Omental fat pad (tissue), 4 donors: ENCODE results near the gene SPACDR. TPM values are rescaled to one million over a fixed set of nuclear protein-coding genes. Genes with fewer than 3 reads are reported as not detected.

Experiments
- ATAC-seq: fragments of 150-250 bp; one replicate; pipeline ENCODE4 v1.9.1; 2016; ENCODE audit warnings: mild to moderate bottlenecking, moderate library complexity; ENCODE audit not compliant: low FRiP score
- DNase-seq: peaks from one replicate; pipeline ENCODE4 v3.0.0-alpha.2; 2019; ENCODE audit warnings: low spot score
- CTCF ChIP-seq, 3 donors: fragments of 450-650 bp; IDR thresholded peaks; one replicate each; pipeline ENCODE4 v1.5.1; 2016 to 2017; ENCODE audit warnings: antibody characterized with exemption in 3 of 3, mild to moderate bottlenecking in 3 of 3, moderate library complexity in 2 of 3
- total RNA-seq, 4 donors: library from RNA; depleted of rRNA; stranded (reverse); fragments of >200 nt; gene quantifications; one replicate each; pipeline ENCODE4 v1.1.0, GENCODE V29; 2016

SPACDR gene
- total RNA-seq, 4 donors from 2014 or later, result 0.84 to 1.3 TPM; not detected in 2

- ATAC-seq, result peak; percentile 63
- DNase-seq, result peak; percentile 97
- TF ChIP-seq CTCF (IDR thresholded peaks at IDR 0.05), result peak in 2 of 3 donors; percentile 88 to 98
Observed at GRCh38 chr7:100469227-100470044, 5.4 kb upstream of the SPACDR start.

- TF ChIP-seq CTCF (IDR thresholded peaks at IDR 0.05), result no peak
- no peak for DNase-seq
- no peak for ATAC-seq
Observed at GRCh38 chr7:100467638-100468373, 3.7 kb upstream of the SPACDR start.

- TF ChIP-seq CTCF (IDR thresholded peaks at IDR 0.05), result no peak
Observed at GRCh38 chr7:100466653-100467605, 2.9 kb upstream of the SPACDR start.

GRCh38 chr7:100465702-100466311, 1.7 kb upstream of the SPACDR start:
- no peak for TF ChIP-seq CTCF (IDR thresholded peaks at IDR 0.05)
- DNase-seq (no peak), ATAC-seq (peak; percentile 81)

More at GRCh38 chr7:100466653-100467605, 2.9 kb upstream of the SPACDR start:
- ATAC-seq, result no peak
- no peak for DNase-seq

GRCh38 chr7:100465299-100465698, 1.2 kb upstream of the SPACDR start:
- no peak for TF ChIP-seq CTCF (IDR thresholded peaks at IDR 0.05)
- ATAC-seq (no peak), DNase-seq (no peak)

- no peak for TF ChIP-seq CTCF (IDR thresholded peaks at IDR 0.05)
- DNase-seq (no peak), ATAC-seq (no peak)
Observed at GRCh38 chr7:100464791-100465190, 731 bp upstream of the SPACDR start.
